ENCODE data around the gene SYNJ2.

The SYNJ2 gene

DNA sequence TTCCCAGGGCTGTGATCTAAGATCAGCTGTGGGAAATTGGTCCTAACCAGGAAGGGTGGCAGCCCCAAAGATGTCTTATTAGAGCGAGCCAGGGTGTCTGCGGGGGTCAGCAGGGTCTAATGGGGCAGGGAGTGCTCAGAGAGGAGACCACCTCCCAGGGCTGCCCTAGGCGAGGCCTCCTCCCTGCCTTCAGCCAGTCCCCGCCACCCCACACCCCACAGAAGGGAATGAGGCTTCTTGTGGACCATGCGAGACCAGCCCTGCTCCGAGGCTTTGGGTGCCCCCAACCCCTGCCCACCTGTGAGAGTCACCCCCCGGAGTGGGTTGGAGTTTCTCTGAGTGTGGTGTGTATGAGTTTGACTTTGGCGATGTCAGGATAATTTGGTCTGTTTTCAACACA lies 37.8 kb downstream of the SYNJ2 start:
- no peaks in the 10 kb centered on the region for H3K27me3 Mint-ChIP-seq
- no peak overlapping the region for H3K4me3 Mint-ChIP-seq
- no peaks in the 10 kb centered on the region for H3K9me3 Mint-ChIP-seq (ENCODE audit: low read depth)
- peaks cover 8% of the 10 kb centered on the region for H3K36me3 Mint-ChIP-seq
- no peak overlapping the region for H3K27ac Mint-ChIP-seq
- peaks cover 25% of the 10 kb centered on the region for H3K4me1 Mint-ChIP-seq (ENCODE audit: low read depth)

DNA sequence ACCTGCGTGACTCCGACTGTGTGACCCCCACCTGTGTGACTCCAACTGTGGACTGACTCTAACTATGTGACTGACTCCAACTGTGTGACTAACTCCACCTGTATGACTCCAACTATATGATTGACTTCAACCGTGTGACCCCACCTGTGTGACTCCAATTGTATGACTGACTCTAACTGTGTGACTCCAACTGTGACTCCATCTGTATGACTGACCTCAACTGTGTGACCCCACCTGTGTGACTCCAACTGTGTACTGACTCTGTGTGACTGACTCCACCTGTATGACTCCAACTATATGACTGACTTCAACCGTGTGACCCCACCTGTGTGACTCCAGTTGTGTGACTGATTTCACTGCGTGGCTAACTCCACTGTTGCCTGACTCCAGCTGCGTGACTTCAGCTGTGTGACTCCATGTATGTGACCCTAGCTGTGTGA lies 38.6 kb downstream of the SYNJ2 start:
- H3K4me1 Mint-ChIP-seq (ENCODE audit: low read depth), result peaks cover 18% of the 10 kb centered on the region

DNA sequence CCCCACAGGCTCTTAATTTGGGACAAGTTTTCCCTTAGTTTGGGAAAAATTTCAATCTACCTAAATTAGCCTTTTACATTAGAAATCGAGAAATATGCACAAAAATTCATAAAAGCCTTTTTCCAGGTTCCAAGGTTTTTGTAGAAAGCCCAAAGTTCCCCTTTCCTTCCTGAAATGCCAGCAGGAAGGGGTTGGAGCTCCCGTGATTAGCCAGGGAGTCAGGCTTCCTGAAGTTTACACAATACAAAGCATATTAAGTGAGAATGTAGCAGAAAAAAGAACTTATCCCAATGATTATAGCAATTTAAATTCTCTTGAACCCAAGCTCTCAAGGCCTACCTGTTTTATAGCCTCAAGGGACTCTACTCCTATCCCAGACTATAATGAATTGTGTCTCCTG lies 39.1 kb downstream of the SYNJ2 start:
- peaks cover 9% of the 10 kb centered on the region for H3K36me3 Mint-ChIP-seq
- H3K27ac Mint-ChIP-seq, result peak overlapping the region; percentile 46
- no peaks in the 10 kb centered on the region for H3K27me3 Mint-ChIP-seq
- H3K9me3 Mint-ChIP-seq (ENCODE audit: low read depth), result no peaks in the 10 kb centered on the region
- H3K4me1 Mint-ChIP-seq (ENCODE audit: low read depth), result peaks cover 17% of the 10 kb centered on the region
- no peak overlapping the region for H3K4me3 Mint-ChIP-seq

More for the DNA sequence above, 38.6 kb downstream of the SYNJ2 start:
- Mint-ChIP-seq H3K4me3 (no peak overlapping the region), H3K27ac (peak overlapping the region; percentile 28), H3K27me3 (no peaks in the 10 kb centered on the region), H3K9me3 (ENCODE audit: low read depth) (no peaks in the 10 kb centered on the region), H3K36me3 (peaks cover 9% of the 10 kb centered on the region)

DNA sequence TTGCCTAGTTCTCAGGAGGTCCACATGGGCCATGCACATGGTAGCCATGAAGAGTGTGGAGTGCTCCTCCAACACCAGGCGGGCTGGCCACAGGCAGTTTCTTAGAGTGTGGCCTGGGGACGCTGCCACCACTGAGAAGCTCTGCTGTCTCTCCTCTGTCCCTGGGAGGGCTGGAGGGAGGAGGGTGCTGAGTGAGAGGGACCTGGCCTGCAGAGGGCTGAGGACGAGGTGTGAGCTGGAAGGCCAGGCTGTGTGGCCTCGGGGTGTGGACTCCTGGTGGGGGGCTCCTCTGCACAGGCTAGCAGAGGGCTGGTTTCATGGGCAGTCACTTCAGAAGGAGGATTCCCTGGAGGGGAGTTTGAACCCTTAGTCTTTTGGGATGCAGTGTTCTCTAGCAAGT lies 39.7 kb downstream of the SYNJ2 start:
- Mint-ChIP-seq H3K27me3 (no peaks in the 10 kb centered on the region), H3K27ac (peak overlapping the region; percentile 46), H3K4me3 (no peak overlapping the region), H3K9me3 (ENCODE audit: low read depth) (no peaks in the 10 kb centered on the region), H3K36me3 (peaks cover 9% of the 10 kb centered on the region), H3K4me1 (ENCODE audit: low read depth) (peaks cover 21% of the 10 kb centered on the region)

DNA sequence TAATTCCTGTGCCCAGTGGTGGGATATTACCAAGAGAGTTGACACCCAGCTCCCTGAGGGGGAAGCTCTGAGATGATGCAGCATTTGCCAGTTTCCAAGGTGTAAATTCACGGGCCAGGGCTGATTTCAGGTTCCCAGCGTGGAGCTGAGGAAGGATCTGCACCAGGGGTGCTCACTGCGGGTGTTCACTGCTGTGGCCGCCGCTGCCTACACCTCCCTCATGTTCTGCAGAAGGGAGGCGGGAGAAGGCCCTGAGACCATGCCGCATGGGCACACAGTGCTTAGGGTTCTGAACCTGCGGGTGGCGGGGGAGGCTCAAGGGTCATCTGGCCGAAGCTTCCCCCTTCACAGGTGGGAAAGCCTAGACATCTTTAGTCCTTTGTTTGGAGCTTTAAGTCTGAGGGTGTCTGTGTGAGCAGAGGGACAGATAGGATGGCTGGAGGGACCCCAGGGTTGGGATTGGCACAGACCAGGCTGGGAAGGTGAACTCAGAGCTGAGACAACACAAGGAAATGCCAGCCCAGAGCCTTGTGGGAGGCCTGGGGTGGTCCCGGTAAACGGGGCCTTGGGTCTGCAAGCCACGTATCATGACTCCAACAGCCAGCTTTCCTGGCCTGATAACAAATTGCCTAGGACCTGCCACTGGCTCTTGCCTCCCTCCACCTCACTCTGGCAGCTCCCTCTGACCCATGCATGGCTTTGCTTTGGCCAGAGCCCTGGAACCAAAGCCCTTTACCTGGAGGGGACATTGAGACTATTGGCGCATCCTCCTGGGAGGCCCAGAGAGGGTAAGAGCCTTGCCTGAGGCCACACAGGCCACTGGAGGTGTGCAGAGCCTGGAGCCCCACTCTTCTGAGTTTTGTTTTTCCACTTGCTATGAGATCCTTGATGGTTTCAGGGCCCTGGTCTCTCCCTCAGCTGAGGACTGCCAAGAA lies 40.4 kb downstream of the SYNJ2 start:
- no peaks in the 10 kb centered on the region for H3K27me3 Mint-ChIP-seq
- no peaks in the 10 kb centered on the region for H3K9me3 Mint-ChIP-seq (ENCODE audit: low read depth)
- no peak overlapping the region for H3K4me3 Mint-ChIP-seq
- H3K36me3 Mint-ChIP-seq, result peaks cover 9% of the 10 kb centered on the region
- no peak overlapping the region for H3K27ac Mint-ChIP-seq
- H3K4me1 Mint-ChIP-seq (ENCODE audit: low read depth), result peaks cover 27% of the 10 kb centered on the region

DNA sequence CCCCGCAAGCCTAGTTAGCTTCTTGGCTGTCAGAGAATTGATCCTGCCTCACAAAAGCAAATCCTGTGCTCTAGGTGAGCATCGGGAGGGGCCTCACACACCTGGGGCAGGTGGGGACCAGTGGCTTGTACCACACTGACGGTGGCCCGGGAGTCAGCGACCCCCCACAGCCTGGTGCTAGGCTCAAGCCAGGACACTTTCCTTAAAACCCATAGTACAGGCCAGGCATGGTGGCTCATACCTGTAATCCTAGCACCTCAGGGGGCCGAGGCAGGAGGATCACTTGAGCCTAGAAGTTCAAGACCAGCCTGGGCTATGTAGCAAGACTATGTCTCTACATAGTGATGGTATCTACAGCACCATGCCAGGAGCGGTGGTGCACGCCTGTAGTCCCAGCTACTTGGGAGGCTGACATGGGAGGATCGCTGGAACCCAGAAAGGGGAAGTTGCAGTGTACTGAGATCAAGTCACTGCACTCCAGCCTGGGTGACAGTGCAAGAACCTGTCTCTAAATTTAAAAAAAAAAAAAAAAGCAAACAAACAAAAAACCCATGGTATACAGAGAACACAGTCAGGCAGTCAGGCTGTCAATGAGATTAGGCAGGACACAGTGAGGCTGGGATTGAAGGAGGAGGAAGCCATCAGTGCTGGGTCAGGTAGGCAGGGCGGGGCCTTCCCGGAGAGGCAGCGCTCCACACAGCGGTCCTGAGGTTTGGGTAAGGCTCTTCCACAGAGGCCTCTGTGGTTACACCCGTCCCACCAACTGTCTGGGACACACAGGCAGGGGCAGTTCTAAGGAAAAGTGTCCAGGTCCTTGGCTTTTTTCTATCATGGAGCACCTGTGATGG lies 41.3 kb downstream of the SYNJ2 start:
- no peaks in the 10 kb centered on the region for H3K9me3 Mint-ChIP-seq (ENCODE audit: low read depth)
- H3K36me3 Mint-ChIP-seq, result peaks cover 9% of the 10 kb centered on the region
- H3K27ac Mint-ChIP-seq, result peak overlapping the region; percentile 19
- H3K27me3 Mint-ChIP-seq, result no peaks in the 10 kb centered on the region
- peaks cover 36% of the 10 kb centered on the region for H3K4me1 Mint-ChIP-seq (ENCODE audit: low read depth)
- no peak overlapping the region for H3K4me3 Mint-ChIP-seq

DNA sequence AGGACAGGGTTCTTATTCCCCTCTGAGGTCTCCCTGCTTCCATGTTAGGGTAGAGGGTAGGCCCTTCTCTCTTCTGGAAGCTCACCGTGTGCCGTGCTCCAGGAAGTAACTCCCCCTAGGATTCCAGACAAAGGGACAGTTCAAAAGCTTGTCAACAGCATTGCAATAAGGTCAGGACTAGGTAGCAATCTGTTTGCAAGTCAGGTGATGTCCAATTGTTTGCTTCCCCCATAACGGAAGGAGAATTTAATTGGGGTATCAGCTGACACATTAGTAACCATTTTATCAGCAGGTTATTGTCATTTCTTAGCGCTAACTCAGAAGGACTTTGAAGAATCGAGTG lies 41.9 kb downstream of the SYNJ2 start:
- Mint-ChIP-seq H3K27ac (peak overlapping the region; percentile 19), H3K4me1 (ENCODE audit: low read depth) (peaks cover 37% of the 10 kb centered on the region), H3K36me3 (peaks cover 9% of the 10 kb centered on the region), H3K27me3 (no peaks in the 10 kb centered on the region), H3K9me3 (ENCODE audit: low read depth) (no peaks in the 10 kb centered on the region), H3K4me3 (no peak overlapping the region)

DNA sequence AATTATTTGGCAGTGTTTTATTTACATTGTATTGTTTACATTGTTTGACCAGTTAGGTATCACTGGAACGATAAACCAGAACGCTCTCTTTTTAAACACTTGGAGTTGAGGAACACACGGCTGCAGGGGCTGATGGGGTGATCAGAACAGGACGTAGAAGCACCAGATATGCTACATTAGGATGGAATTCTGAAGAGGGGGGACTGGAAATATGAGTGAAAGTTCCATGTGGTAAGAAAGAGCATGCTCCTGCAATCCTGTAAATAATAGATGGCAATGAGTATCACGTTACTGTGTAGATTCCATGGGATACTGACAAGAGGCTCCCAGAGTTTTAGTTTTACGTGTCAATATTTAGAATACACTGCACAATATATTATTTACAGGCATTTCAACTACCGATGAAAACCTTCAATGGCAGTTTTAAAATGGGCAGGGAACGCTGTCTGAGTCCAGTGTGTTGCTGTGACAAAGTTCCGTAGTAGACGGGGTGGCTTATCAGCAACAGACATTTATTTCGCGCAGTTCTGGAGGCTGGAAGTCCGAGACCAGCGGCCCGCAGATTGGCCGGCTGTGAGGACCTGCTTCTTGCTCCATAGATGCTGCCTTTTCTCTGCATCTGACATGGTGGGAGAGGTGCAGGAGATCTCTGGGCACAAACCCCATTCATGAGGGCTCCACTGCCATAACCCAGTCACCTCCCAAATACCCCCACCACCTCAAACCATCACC lies 43.1 kb downstream of the SYNJ2 start:
- Mint-ChIP-seq H3K27me3 (no peaks in the 10 kb centered on the region), H3K9me3 (ENCODE audit: low read depth) (no peaks in the 10 kb centered on the region), H3K36me3 (peaks cover 9% of the 10 kb centered on the region)

DNA sequence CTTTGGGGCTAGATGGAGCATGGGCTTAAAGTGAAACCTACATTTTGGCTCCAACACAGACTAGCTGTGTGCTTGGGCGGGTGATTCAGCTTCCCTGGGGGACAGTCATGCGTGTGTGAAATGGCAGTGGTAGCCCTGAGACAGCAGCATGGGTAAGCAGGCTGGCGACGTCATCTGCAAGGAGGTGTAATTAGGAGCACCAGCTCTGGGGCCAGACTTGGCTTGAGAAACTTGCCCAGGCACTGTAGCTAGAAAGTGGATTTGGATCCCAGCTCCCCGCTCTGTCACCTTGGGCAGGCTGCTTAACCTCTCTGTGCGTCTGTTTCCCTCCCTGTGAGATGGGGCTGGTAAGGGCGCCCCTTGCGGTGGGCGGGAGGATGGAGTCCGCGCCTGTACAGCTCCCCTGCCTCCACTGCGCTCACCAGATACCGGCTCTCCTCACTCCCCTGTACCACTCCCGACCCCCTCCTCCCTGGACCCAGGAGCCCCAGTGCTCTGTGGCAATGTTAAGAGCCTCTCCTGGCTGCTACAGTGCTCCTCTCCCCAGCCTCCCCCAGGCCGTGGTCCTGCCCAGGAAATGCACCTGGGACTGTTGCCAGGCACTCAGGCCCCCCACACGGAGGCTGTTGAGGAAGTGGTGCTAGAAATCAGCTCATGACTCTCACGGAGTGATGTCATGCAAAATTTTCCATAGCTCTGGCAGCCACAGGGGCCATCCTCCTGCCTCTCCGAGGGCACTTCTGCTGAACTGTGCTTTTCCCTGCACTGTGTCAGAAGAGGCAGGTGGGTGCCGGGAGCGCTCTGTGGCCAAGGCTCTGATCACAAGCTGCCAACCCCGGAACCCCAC lies 44.6 kb downstream of the SYNJ2 start:
- no peaks in the 10 kb centered on the region for H3K9me3 Mint-ChIP-seq (ENCODE audit: low read depth)
- H3K36me3 Mint-ChIP-seq, result peaks cover 4% of the 10 kb centered on the region
- peak overlapping the region; percentile 99 for H3K27ac Mint-ChIP-seq
- no peaks in the 10 kb centered on the region for H3K27me3 Mint-ChIP-seq
- H3K4me3 Mint-ChIP-seq, result peak overlapping the region; percentile 86
- H3K4me1 Mint-ChIP-seq (ENCODE audit: low read depth), result peaks cover 39% of the 10 kb centered on the region

More for the DNA sequence above, 43.1 kb downstream of the SYNJ2 start:
- no peak overlapping the region for H3K4me3 Mint-ChIP-seq
- H3K4me1 Mint-ChIP-seq (ENCODE audit: low read depth), result peaks cover 37% of the 10 kb centered on the region
- H3K27ac Mint-ChIP-seq, result peak overlapping the region; percentile 99

DNA sequence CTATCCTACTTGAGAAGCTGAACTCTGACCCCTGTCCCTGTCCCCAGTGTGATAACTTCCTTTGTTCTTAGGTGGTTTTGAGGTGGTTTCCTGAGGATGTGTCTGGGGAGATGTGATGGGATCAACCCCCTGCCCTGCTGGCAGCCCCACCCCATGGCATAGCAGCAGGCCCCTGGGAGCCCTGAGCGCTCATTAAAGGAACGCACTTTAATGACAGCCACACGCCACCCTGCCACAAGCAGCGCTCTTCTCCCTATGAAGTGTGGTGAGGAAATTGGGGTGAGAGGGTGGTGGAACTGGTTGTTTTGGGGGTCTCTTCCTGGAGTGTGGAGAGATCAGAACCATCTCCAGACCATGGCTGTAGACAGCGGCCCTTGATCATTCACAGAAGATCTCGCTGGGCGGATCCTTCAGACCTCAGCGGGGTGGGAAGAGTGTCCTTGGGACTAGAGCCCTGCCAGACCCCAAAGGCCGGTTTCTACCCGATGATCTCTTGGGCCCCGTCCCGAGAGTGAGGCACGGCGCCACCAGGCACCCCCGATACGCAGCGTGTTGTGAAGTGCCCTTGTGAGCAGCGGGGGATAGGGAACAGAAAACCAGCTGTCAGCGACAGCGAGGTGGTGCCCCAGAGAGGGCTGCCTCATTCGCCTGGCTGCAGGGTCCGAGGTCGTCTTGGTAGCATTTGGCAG lies 45.4 kb downstream of the SYNJ2 start:
- Mint-ChIP-seq H3K4me3 (peak overlapping the region; percentile 86), H3K27me3 (no peaks in the 10 kb centered on the region), H3K9me3 (ENCODE audit: low read depth) (no peaks in the 10 kb centered on the region), H3K4me1 (ENCODE audit: low read depth) (peaks cover 46% of the 10 kb centered on the region), H3K36me3 (peaks cover 4% of the 10 kb centered on the region), H3K27ac (peak overlapping the region; percentile 99)

DNA sequence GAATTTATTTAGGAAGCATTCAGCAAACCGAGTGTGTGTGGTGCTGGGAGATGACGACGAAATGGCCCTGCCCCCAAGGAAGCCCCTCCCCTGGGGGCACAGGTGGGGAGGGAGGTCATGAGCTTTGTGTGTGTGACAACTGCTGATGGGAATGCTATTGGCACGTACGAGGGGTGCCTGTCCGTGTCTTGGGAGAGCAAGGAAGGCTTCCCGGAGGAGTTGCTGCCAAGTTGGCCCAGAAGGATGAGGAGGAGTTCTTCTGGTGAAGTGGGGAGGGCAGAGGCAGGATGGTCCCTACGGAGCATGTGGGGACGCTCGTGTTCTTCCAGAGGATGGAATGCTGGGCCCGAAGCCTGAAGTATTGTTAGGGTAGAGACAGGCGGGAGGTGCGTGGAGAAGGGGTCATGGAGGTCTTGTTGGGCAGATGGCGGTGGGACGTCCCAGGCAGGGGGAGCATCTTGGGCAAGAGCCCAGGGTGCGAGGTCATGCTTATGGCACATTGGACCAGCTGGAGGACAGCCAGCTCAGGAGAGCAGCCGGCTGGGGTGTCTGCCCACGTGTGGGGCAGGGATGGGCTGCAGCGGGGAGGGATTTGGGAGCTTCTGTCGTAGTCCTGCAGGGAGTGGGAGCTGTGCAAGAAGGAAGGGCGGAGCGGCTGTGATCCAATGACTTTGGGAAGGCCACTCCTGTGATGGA lies 46.1 kb downstream of the SYNJ2 start:
- peak overlapping the region; percentile 86 for H3K4me3 Mint-ChIP-seq
- no peaks in the 10 kb centered on the region for H3K27me3 Mint-ChIP-seq
- H3K4me1 Mint-ChIP-seq (ENCODE audit: low read depth), result peaks cover 46% of the 10 kb centered on the region
- peaks cover 4% of the 10 kb centered on the region for H3K36me3 Mint-ChIP-seq
- peak overlapping the region; percentile 99 for H3K27ac Mint-ChIP-seq
- H3K9me3 Mint-ChIP-seq (ENCODE audit: low read depth), result no peaks in the 10 kb centered on the region

DNA sequence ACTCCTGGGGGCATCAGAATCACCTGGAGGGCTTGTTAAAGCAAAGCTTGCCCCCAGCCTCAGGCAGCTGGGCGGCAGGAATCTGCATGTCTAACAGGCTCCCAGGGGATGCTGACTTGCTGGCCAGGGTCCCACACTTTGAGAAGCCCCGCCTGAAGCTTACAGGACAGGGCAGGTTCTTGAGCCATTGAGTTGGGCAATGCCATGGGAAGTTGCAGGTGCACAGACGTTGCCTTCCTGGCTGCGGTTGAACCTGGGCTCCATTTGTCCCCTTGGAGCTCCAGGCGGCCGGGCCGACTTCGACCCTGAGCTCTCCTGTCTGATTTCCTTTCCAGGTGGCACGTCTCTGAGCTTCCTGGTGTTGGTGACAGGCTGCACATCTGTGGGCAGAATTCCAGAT lies 46.8 kb downstream of the SYNJ2 start:
- Mint-ChIP-seq H3K9me3 (ENCODE audit: low read depth) (no peaks in the 10 kb centered on the region), H3K27ac (no peak overlapping the region), H3K27me3 (no peaks in the 10 kb centered on the region), H3K36me3 (peaks cover 4% of the 10 kb centered on the region), H3K4me3 (no peak overlapping the region), H3K4me1 (ENCODE audit: low read depth) (peaks cover 43% of the 10 kb centered on the region)

DNA sequence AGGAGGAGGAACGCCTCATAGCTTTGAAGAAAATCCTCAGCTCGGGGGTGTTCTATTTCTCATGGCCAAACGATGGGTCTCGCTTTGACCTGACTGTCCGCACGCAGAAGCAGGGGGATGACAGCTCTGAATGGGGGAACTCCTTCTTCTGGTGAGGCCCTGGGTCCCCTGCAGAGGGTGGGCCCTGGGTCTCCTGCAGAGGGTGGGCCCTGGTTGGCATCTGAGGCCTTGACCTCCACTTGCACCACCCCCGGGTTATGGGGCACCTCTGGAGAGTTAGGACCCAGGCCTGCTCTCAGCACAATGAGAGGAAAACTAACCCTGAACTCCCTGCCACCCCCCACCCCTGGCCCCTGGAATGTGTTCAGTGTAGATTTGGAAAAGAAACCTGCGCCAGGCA lies 47.2 kb downstream of the SYNJ2 start:
- Mint-ChIP-seq H3K27ac (no peak overlapping the region), H3K4me1 (ENCODE audit: low read depth) (peaks cover 43% of the 10 kb centered on the region), H3K36me3 (peaks cover 4% of the 10 kb centered on the region)

More for the DNA sequence above, 47.2 kb downstream of the SYNJ2 start:
- Mint-ChIP-seq H3K9me3 (ENCODE audit: low read depth) (no peaks in the 10 kb centered on the region), H3K4me3 (no peak overlapping the region), H3K27me3 (no peaks in the 10 kb centered on the region)
